Adrenal gland (tissue), 5 donors: ENCODE measurements around the gene HACL1.

Source experiments
- CTCF ChIP-seq, 6 experiments: fragments of 450-650 bp in 4 of 6; fragments of 200-600 bp in 2 of 6; sonication (generic) in 1 of 6; IDR thresholded peaks; 1 replicate in 5 of 6; 2 replicates in 1 of 6; pipeline versions ENCODE4 v1.5.1 to v1.8.0; 2016 to 2021; ENCODE audit warnings: antibody characterized with exemption in 6 of 6, mild to moderate bottlenecking in 2 of 6, moderate library complexity in 1 of 6
- POLR2A ChIP-seq, 2 donors: fragments of 450-650 bp; IDR thresholded peaks; one replicate each; pipeline ENCODE4 v1.6.1; 2017; ENCODE audit warnings: antibody characterized with exemption in 2 of 2, mild to moderate bottlenecking in 2 of 2, moderate library complexity in 1 of 2
- donor health status: DM: no; HTN: no; CAD: no.

- TF ChIP-seq CTCF (IDR thresholded peaks at IDR 0.05) = no peak
- no peak for TF ChIP-seq POLR2A (IDR thresholded peaks at IDR 0.05)
These were observed 16.1 kb downstream of the HACL1 start for GRCh38 chr3:15585111-15585845.
